ENCODE data around the gene MAN1C1.

Gene MAN1C1

GRCh38 chr1:25616095-25616986, at the start of gene MAN1C1:
TSS of gene MAN1C1 (plus strand) at chr1:25616791. CDS start at chr1:25617798, 1,007 bp downstream.
- DNase-seq (ENCODE audit: extremely low read depth, low read depth) = peak; percentile 56

GRCh38 chr1:25567710-25568089, 48.9 kb upstream of the MAN1C1 start:
- no peak for DNase-seq (ENCODE audit: extremely low read depth, low read depth)
- TF ChIP-seq, protein P1, sequence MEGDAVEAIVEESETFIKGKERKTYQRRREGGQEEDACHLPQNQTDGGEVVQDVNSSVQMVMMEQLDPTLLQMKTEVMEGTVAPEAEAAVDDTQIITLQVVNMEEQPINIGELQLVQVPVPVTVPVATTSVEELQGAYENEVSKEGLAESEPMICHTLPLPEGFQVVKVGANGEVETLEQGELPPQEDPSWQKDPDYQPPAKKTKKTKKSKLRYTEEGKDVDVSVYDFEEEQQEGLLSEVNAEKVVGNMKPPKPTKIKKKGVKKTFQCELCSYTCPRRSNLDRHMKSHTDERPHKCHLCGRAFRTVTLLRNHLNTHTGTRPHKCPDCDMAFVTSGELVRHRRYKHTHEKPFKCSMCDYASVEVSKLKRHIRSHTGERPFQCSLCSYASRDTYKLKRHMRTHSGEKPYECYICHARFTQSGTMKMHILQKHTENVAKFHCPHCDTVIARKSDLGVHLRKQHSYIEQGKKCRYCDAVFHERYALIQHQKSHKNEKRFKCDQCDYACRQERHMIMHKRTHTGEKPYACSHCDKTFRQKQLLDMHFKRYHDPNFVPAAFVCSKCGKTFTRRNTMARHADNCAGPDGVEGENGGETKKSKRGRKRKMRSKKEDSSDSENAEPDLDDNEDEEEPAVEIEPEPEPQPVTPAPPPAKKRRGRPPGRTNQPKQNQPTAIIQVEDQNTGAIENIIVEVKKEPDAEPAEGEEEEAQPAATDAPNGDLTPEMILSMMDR (IDR thresholded peaks at IDR 0.05; ENCODE audit: low read depth, low read length) = no peak

More at GRCh38 chr1:25616095-25616986, at the start of gene MAN1C1:
- TF ChIP-seq, protein P1 (IDR thresholded peaks at IDR 0.05; ENCODE audit: low read depth, low read length) = peak; percentile 38

DNA sequence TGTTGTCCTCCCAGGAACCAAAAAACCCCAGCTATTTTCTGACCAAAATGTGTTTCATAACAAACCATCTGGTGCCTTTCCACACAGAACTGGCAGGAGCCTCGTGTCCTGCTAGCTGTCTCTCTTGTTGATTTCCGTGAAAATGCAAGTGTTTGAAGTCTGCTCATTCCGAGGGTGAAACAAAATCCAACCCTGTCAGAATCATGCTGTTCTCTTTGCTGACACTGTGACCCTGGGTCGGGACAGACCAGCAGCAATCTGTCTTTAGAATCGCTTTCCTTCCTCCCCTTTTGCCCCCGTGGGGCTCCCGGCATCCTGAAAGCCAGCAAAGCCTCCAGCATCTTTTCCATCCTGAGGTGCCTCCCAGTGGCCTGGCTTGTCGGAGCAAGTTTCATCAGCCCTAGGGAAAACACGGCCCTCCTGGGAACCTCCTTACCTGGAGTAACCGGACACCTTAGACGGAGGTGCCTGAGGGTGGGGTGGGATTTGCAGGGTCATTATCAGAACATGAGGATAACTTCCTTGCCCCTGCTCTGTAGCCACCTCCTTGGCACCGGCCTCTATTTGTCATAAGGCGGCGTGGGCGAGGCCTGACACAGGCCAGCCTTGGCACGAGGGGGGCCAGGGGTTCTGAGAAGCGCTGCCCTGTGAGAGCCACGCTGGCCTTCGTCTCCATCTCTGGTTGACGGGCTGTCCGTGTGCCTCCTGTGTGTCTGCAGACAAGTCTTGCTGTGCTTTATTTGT, 48.3 kb upstream of the MAN1C1 start:
- DNase-seq (ENCODE audit: extremely low read depth, low read depth) = no peak
- TF ChIP-seq, protein P1 (IDR thresholded peaks at IDR 0.05; ENCODE audit: low read depth, low read length) = no peak; the same call in none of the 2 replicates

- no peak for DNase-seq (ENCODE audit: extremely low read depth, low read depth)
- TF ChIP-seq, protein P1 (IDR thresholded peaks at IDR 0.05; ENCODE audit: low read depth, low read length) = no peak
These were observed 47.6 kb upstream of the MAN1C1 start for GRCh38 chr1:25568834-25569596.

- DNase-seq (ENCODE audit: extremely low read depth, low read depth) = no peak
- TF ChIP-seq, protein P1 (IDR thresholded peaks at IDR 0.05; ENCODE audit: low read depth, low read length) = no peak
These were observed 46.8 kb upstream of the MAN1C1 start for GRCh38 chr1:25569597-25570396.

GRCh38 chr1:25570798-25571521, 45.6 kb upstream of the MAN1C1 start:
- DNase-seq (ENCODE audit: extremely low read depth, low read depth) = no peak
- TF ChIP-seq, protein P1 (IDR thresholded peaks at IDR 0.05; ENCODE audit: low read depth, low read length) = no peak
